HUES48 (cell line): ENCODE results near the gene GPR153.

ENCODE experiments used
- H3K27ac ChIP-seq: one replicate; pipeline ENCODE4 v1.7.0; 2013; ENCODE audit warnings: low read depth, low read length, inconsistent platforms
- H3K27me3 ChIP-seq: 2 replicates; pipeline ENCODE4 v1.6.1; 2013; ENCODE audit warnings: mild to moderate bottlenecking, low read length; ENCODE audit not compliant: control insufficient read depth, insufficient read depth
- H3K36me3 ChIP-seq: 2 replicates; pipeline ENCODE4 v1.6.1; 2013; ENCODE audit warnings: low read length; ENCODE audit not compliant: control insufficient read depth, insufficient read depth
- H3K4me1 ChIP-seq: 2 replicates; pipeline ENCODE4 v1.6.1; 2013; ENCODE audit warnings: mild to moderate bottlenecking, low read length; ENCODE audit not compliant: control insufficient read depth, insufficient read depth
- H3K4me3 ChIP-seq: 2 replicates; pipeline ENCODE4 v1.5.1; 2013; ENCODE audit warnings: mild to moderate bottlenecking, low read depth, low read length
- H3K9ac ChIP-seq: 2 replicates; pipeline ENCODE4 v1.6.1; 2013; ENCODE audit warnings: mild to moderate bottlenecking, low read depth, low read length, moderate library complexity
- H3K9me3 ChIP-seq: 2 replicates; pipeline ENCODE4 v1.6.1; 2013; ENCODE audit warnings: low read length; ENCODE audit not compliant: control insufficient read depth, insufficient read depth

Gene GPR153

DNA sequence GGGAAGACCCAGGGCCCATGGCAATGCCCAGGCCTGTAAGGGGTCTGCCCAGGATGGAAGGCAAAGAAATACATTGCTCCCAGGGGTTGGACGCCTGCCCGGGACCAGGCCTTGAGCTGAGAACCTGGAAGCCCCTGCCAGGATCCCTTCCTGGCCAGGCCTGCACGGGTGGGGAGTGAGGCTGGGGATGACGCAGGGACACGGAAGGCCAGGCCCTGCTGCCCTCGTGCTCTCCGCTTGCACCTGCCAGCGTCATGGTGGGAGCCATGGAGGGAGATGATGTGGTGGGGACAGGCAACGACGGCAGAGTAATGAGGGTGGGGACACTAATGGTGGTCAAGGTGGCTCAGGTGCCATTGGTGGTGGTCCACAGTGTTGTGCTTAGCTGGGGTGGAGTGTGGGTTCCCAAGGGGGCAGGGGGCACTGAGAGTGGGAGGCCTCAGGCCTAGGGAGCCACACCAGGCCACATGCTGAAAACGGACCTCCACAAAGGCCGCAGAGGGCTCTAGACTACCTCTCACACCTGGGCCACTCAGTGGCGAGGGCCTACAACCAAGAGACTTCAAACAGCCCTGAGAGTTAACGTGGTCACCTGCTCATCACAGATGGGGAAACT, 12.6 kb downstream of the GPR153 start:
- H3K36me3 ChIP-seq = no peaks in the 10 kb centered on the region
- no peak overlapping the region for H3K9ac ChIP-seq
- H3K27ac ChIP-seq = no peak overlapping the region
- H3K4me3 ChIP-seq = no peak overlapping the region
- H3K4me1 ChIP-seq = peaks cover 9% of the 10 kb centered on the region; the same call in 1 of the 2 replicates
- peaks cover 60% of the 10 kb centered on the region for H3K27me3 ChIP-seq
- H3K9me3 ChIP-seq = no peaks in the 10 kb centered on the region

DNA sequence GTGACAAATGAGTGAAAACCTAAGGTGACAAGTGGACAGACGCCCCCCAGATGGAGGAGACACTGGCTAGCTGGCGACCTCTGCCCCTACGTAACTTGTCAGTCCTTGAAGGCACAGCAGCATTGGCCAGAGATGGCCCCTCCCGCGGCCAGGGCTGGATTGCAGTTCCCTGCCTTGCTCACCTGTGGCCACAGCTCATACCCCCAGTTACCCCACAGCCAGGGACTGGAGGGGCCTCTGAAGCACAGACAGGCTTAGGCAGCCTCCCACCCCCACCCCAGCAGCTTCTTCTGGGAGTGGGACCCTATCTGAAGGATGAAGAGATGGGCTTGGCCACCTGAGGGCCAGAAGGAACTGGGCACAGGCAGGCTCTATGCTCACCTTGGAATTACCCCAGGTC, 13.2 kb downstream of the GPR153 start:
- Histone ChIP-seq H3K4me3 (no peak overlapping the region), H3K27ac (no peak overlapping the region), H3K36me3 (no peaks in the 10 kb centered on the region), H3K9ac (no peak overlapping the region), H3K27me3 (peaks cover 66% of the 10 kb centered on the region), H3K9me3 (no peaks in the 10 kb centered on the region), H3K4me1 (peaks cover 13% of the 10 kb centered on the region; the same call in 1 of the 2 replicates)

DNA sequence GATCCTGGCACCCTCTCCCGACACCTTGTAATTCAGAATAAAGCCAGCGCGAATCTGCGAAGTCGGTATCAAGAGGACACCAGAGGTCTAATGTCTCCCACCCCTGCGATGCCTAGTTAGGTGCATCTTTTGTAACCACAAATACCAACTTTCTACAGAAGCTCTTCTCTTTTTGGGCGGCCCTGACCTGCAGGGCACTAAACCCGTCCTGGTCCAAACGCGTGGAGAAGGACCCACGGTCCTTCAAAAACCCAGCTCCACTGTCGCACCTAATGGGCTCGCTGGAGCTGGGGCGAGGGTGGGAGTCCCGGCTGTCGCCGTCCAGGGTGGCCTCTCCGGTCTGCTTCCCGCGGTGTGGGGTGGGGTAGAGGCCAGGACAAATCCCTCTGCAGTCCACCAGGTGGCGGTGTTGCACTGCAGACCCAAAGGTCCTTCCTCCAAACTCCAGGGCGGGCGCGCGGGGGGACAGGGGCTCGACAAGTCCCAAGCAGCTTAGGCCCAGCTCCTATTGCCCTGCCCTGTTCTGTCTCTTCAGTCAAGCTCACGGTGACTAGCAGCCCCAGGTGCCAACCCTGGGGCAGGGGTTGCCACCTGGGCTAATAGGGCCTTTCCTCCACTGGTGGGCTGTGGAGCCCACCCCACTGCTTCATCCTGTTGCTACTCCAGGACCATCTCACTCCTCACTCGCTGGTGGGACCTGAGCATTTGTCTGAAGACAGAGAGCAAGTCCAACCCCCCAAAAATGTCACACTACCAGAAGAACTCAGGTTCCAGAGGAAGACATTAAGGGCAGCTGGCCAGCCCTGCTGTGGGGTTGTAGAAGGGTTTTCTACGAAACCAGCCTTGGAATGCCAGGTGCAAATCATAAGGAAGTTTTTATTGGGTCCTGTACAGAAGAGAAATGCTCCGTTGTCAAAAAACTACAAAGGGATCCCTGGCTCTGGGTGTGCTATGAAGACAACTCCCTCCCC, 14.1 kb downstream of the GPR153 start:
- H3K9me3 ChIP-seq = no peaks in the 10 kb centered on the region
- H3K36me3 ChIP-seq = no peaks in the 10 kb centered on the region
- H3K4me1 ChIP-seq = peaks cover 13% of the 10 kb centered on the region; the same call in 1 of the 2 replicates
- H3K4me3 ChIP-seq = peak overlapping the region; percentile 69
- H3K27ac ChIP-seq = peak overlapping the region; percentile 46
- peaks cover 58% of the 10 kb centered on the region for H3K27me3 ChIP-seq
- no peak overlapping the region; the same call in 1 of the 2 replicates for H3K9ac ChIP-seq

DNA sequence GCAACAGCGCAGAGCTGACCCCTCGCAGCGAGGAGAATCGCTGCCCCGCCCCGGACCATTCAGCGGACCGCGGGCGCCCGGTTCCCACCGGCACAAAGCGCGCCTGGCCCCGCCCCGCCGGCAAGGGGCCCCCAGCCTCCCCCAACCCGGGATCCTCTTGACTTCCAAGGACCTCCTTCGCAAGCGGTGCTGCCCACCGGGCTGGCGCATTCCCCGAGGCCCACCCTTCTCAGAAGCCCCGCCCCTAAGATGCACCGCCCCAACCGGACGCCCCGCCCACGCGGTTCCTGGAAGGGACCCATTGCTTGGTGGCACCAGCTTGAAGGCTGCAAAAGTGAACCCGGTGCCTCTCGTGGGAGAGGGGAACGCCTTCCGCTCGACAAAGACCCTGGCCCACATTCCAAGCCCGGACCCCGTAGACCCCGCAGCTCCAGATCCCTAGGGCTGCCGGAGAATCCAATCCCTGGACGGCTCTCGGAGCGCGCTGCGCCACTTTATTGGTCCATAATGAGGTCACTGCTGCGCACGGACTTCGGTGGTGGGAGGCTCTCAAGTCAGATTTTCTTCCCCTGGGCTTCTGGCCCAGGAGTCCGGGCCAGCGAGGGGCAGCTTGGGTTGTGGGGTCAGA, 14.9 kb downstream of the GPR153 start:
- peak overlapping the region; percentile 75 for H3K27ac ChIP-seq

DNA sequence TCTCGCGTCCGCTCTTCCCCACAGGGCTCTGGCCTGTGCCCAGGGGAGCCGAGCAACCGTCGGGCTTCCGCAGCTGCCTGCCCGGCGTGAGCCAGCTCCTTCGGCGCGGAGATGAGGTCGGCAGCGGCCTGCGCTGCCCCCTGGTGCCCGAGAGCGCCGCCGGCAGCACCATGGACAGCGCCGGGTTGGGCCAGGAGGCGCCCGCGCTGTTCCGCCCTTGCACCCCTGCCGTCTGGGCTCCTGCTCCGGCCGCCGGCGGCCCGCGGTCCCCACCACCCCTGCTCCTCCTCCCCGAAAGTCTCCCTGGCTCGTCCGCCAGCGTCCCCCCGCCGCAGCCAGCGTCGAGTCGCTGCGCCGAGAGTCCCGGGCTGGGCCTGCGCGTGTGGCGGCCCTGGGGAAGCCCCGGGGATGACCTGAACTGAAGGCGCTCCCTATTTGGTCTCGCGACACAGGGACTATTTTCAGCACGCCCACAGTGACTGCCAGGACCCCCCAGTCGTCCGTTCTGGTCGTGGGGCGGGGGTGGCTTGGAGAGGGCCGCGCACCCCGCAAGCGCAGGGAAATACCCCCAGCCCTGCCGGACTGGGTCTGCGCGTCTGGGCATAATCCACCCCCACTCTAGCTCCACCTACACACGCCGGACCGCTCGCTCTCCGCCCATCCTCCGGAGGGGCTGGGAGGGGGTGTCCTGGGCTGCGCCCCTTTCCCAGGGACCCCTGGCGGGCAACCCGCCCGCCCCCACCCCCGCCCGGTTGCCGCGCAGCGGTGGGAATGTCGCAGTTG, 15.6 kb downstream of the GPR153 start:
- H3K27ac ChIP-seq = peak overlapping the region; percentile 75
- H3K36me3 ChIP-seq = no peaks in the 10 kb centered on the region
- no peaks in the 10 kb centered on the region for H3K9me3 ChIP-seq
- H3K27me3 ChIP-seq = peaks cover 43% of the 10 kb centered on the region
- H3K4me1 ChIP-seq = peaks cover 26% of the 10 kb centered on the region
- H3K9ac ChIP-seq = no peak overlapping the region
- H3K4me3 ChIP-seq = peak overlapping the region; percentile 69

More for the DNA sequence above, 14.9 kb downstream of the GPR153 start:
- H3K4me1 ChIP-seq = peaks cover 19% of the 10 kb centered on the region
- H3K4me3 ChIP-seq = peak overlapping the region; percentile 69
- H3K9me3 ChIP-seq = no peaks in the 10 kb centered on the region
- peaks cover 50% of the 10 kb centered on the region for H3K27me3 ChIP-seq
- H3K9ac ChIP-seq = no peak overlapping the region; the same call in 1 of the 2 replicates
- H3K36me3 ChIP-seq = no peaks in the 10 kb centered on the region

DNA sequence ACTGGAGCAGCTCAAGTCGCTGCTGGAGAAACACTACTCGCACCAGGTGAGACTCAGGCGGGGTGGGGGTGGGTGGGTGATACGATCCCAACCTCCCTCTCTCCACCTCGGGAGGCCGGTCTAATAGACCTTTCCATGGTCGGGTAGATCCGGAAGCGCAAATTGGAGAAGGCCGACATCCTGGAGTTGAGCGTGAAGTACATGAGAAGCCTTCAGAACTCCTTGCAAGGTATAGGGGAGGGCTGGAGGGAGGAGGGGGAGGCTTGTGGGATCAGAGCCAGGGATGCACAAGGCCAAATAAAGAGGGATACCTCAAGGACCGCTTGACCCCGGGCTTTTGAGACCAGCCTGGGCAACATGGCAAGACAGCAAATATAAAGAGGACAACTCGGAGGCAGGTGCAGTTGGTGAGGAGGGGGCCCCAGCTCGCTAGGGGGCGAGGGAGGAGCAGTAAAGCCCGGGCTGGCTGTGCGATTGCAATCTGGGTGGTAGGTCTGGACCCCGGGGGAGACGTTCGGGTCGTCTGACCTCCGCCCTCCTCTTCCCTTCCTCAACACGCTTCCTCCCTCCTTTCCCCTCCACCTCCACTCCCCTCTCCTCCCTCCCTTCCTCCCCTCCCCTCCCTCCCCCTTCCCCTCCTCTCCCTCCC, 16.4 kb downstream of the GPR153 start:
- peaks cover 36% of the 10 kb centered on the region for H3K27me3 ChIP-seq

DNA sequence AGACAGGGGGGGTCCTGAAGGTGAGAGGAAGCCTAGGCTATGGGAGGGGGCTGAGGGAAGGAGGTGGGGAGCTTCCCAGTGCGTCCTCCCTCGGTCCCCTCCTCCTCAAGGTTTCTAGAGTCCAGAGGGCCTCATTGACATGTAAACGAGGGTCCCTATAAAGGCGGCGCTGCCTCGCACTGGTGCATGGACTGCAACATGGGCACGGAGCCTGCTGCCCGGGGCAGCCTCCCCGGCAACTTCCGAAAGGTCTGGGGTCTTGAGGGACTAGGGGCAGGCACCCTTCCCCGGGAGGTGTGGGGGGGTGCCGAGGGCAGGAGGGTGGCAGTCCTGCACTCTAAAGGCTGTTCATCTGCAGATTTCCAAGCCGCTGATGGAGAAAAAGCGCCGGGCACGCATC, 16.9 kb downstream of the GPR153 start, which contains the start of gene HES3:
Gene HES3, plus strand, starts transcription at position 187 of the 400 bp plus-strand sequence. Its CDS starts 187 bp downstream, at position 374.
- peak within 1 kb of the TSS; percentile 69 for H3K4me3 ChIP-seq
- H3K9me3 ChIP-seq = no peaks in the 10 kb centered on the region
- H3K27ac ChIP-seq = no peak within 1 kb of the TSS
- H3K27me3 ChIP-seq = peaks cover 32% of the 10 kb centered on the region
- no peaks in the 10 kb centered on the region for H3K36me3 ChIP-seq
- peaks cover 34% of the 10 kb centered on the region for H3K4me1 ChIP-seq
- H3K9ac ChIP-seq = no peak within 1 kb of the TSS

More for the DNA sequence above, 16.4 kb downstream of the GPR153 start:
- H3K36me3 ChIP-seq = no peaks in the 10 kb centered on the region
- H3K4me1 ChIP-seq = peaks cover 31% of the 10 kb centered on the region
- H3K27ac ChIP-seq = no peak overlapping the region
- H3K4me3 ChIP-seq = peak overlapping the region; percentile 69
- no peak overlapping the region for H3K9ac ChIP-seq
- no peaks in the 10 kb centered on the region for H3K9me3 ChIP-seq

DNA sequence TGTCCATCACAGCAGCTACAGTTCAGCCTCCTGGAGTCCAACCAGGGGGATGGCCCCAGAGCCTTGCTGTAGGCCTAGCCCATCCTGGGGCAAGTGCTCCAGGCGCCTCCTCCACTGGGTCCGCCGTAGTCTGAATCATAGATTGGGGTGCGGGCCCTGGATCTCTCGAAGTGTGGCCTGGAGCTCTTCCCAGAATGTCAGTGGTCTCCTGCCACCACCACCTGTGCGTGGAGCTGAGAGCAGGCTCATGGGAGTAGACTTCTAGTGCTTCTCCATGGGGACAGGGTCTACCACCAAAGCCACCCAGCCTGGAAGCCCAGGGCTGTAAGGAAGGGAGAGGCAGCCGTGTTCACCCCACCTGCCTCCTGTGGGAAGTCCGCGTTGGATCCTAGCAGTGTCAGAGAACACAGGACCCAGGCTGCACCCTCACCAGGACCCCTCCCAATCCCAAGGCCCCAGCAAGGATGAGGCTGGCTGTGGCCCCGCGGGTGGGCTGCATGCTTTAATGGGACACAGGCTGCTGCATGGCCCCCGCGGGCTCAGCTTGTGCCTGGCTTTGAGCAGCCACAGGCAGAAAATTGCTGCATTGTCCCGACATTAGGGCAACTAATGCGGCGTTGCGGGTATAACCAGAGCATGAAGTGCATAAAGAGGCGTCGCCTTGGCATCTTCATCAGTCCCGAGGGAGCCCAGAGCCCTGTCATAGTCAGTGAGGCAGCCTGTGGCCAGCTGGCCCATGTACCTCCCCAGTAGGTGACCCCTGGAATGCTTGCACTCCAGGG, 17.7 kb downstream of the GPR153 start:
- Histone ChIP-seq H3K4me1 (peaks cover 38% of the 10 kb centered on the region), H3K4me3 (peak overlapping the region; percentile 69), H3K36me3 (no peaks in the 10 kb centered on the region), H3K9ac (no peak overlapping the region), H3K27ac (no peak overlapping the region), H3K9me3 (no peaks in the 10 kb centered on the region), H3K27me3 (peaks cover 25% of the 10 kb centered on the region)

DNA sequence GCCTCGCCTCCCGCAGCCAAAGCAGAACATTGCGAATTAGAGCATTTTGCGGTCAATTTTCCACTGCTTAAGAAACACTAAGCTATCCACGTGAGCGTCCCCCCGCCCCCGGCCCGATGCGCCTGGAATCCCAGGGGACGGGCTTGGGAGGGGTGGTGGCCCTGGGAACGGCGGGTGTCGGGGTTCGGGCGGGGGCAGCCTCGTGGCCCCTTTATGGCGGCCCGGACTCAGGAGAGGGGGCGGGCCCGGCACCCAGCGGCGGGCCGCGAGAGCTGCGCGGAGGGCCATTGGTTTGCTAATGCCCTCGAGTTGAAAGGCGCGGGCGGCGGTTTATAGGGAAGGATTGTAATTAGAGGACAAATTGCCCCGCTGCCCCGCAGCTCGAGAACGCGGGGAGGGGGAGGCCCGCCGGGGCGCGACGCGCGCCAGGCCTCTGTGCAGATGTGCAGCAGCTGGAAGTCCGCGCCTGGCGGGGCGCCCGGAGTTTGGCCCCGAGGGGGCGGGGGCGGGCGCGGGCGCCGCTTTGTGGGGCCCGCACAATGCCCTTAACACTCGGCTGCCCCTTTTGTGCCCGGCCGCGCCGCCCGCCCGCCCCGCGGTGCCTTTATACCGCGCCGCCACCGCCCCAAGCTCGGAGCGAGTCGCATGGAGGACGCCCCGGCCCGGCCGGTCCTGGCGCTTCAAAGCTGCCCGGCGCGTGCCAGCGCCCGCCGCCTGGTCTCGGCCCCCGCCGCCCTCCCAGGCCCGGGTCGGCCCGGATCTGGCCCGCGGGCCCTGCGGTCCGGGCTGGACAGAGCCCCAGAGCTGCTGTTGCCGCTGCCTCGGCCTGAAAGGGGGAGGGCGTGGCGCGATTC, 18.8 kb downstream of the GPR153 start:
- Histone ChIP-seq H3K9ac (no peak overlapping the region), H3K4me1 (peaks cover 37% of the 10 kb centered on the region)

More for the DNA sequence above, 18.8 kb downstream of the GPR153 start:
- Histone ChIP-seq H3K27me3 (peaks cover 13% of the 10 kb centered on the region), H3K9me3 (no peaks in the 10 kb centered on the region), H3K4me3 (peak overlapping the region; percentile 34; the same call in 1 of the 2 replicates), H3K27ac (peak overlapping the region; percentile 76), H3K36me3 (no peaks in the 10 kb centered on the region)
